Left lung (tissue), 10 donors: ENCODE results near the gene SKAP2. TPM values are rescaled to one million over a fixed set of nuclear protein-coding genes. Genes with fewer than 3 reads are reported as not detected.

Experiments
- ATAC-seq: fragments of 200-7000 bp; cut with Tn5 transposase; one replicate; pipeline ENCODE4 v1.9.1; 2020; ENCODE audit warnings: moderate library complexity
- DNase-seq, 4 donors: peaks; one replicate each; pipeline ENCODE4 v3.0.0-alpha.2; 2013 to 2020
- H3K27ac ChIP-seq, 2 donors: fragments of 200-600 bp; sonication (generic) in 1 of 2; one replicate each; pipeline versions ENCODE4 v1.5.0 to v1.8.0; 2020 to 2021
- H3K27me3 ChIP-seq, 2 donors: fragments of 200-600 bp; sonication (generic) in 1 of 2; one replicate each; pipeline versions ENCODE4 v1.5.0 to v1.8.0; 2020 to 2021
- H3K36me3 ChIP-seq, 2 donors: fragments of 200-600 bp; sonication (generic) in 1 of 2; one replicate each; pipeline versions ENCODE4 v1.5.0 to v1.8.0; 2020 to 2021
- H3K4me1 ChIP-seq, 2 donors: fragments of 200-600 bp; one replicate each; pipeline ENCODE4 v1.8.0; 2021
- H3K4me3 ChIP-seq, 2 donors: fragments of 200-600 bp; sonication (generic) in 1 of 2; one replicate each; pipeline versions ENCODE4 v1.5.0 to v1.8.0; 2020 to 2021; ENCODE audit warnings: mild to moderate bottlenecking in 1 of 2
- H3K9me3 ChIP-seq, 2 donors: fragments of 200-600 bp; sonication (generic) in 1 of 2; one replicate each; pipeline versions ENCODE4 v1.5.0 to v1.8.0; 2020 to 2021
- CTCF ChIP-seq, 2 donors: fragments of 200-600 bp; sonication (generic) in 1 of 2; IDR thresholded peaks; one replicate each; pipeline versions ENCODE4 v1.5.0 to v1.8.0; 2021; ENCODE audit warnings: antibody characterized with exemption in 2 of 2
- intact Hi-C, 2 donors: fragments of 100-400 bp; cut with DNase I; formaldehyde crosslinking; loops; one replicate each; pipeline versions ENCODE4 v1.11.2 to v1.14.2; 2022
- polyA plus RNA-seq, 6 donors: library from polyadenylated mRNA; unstranded; fragments of 120-200 nt; gene quantifications; one replicate each; pipeline ENCODE4 v1.2.1, GENCODE V29; 2013; ENCODE audit not compliant: insufficient read length in 6 of 6
- total RNA-seq, 2 donors: library from RNA; stranded (reverse); fragmentation: NEBNext Ultra II Directional; extraction: Animal tissue kit (Norgen Biotek cat#: 25700); gene quantifications; one replicate each; pipeline ENCODE4 v1.2.1, GENCODE V29; 2021
- donor health status: DM: no; HTN: yes; CAD: no.
- donor health status: DM: no; HTN: no; CAD: no.

SKAP2 gene
- total and polyA plus RNA-seq, 8 donors, result 43.5 to 61.0 (median 47.2) TPM

GRCh38 chr7:26704036-26704435 is 160.4 kb downstream of the SKAP2 start:
- ATAC-seq (no peak), DNase-seq (no peak)
- Histone ChIP-seq H3K36me3 (no peaks in the 10 kb centered on the region), H3K4me1 (no peaks in the 10 kb centered on the region), H3K4me3 (no peak overlapping the region), H3K9me3 (no peaks in the 10 kb centered on the region), H3K27ac (no peak overlapping the region), H3K27me3 (no peaks in the 10 kb centered on the region)
- intact Hi-C loops, result no loop called here
- no peak for TF ChIP-seq CTCF (IDR thresholded peaks at IDR 0.05)

GRCh38 chr7:26700893-26701292 is 163.5 kb downstream of the SKAP2 start:
- Histone ChIP-seq H3K27ac (no peak overlapping the region), H3K36me3 (no peaks in the 10 kb centered on the region), H3K9me3 (no peaks in the 10 kb centered on the region), H3K4me1 (no peaks in the 10 kb centered on the region), H3K27me3 (no peaks in the 10 kb centered on the region), H3K4me3 (no peak overlapping the region)
- DNase-seq (no peak), ATAC-seq (no peak)
- TF ChIP-seq CTCF (IDR thresholded peaks at IDR 0.05), result no peak
- intact Hi-C loops, result no loop called here

- TF ChIP-seq CTCF (IDR thresholded peaks at IDR 0.05), result no peak
Measured at GRCh38 chr7:26700386-26700785, 164.0 kb downstream of the SKAP2 start.

GRCh38 chr7:26699766-26700165 is 164.6 kb downstream of the SKAP2 start:
- ATAC-seq, result no peak
- H3K27me3 ChIP-seq, result no peaks in the 10 kb centered on the region
- no peaks in the 10 kb centered on the region for H3K36me3 ChIP-seq
- H3K27ac ChIP-seq, result no peak overlapping the region
- no peaks in the 10 kb centered on the region for H3K9me3 ChIP-seq
- no peak for TF ChIP-seq CTCF (IDR thresholded peaks at IDR 0.05)
- no peak for DNase-seq
- H3K4me1 ChIP-seq, result no peaks in the 10 kb centered on the region
- H3K4me3 ChIP-seq, result no peak overlapping the region
- intact Hi-C loops, result no loop called here

More at GRCh38 chr7:26700386-26700785, 164.0 kb downstream of the SKAP2 start:
- Histone ChIP-seq H3K9me3 (no peaks in the 10 kb centered on the region), H3K27ac (no peak overlapping the region), H3K27me3 (no peaks in the 10 kb centered on the region), H3K4me3 (no peak overlapping the region), H3K4me1 (no peaks in the 10 kb centered on the region), H3K36me3 (no peaks in the 10 kb centered on the region)
- no peak for DNase-seq
- intact Hi-C loops, result no loop called here
- ATAC-seq, result no peak

GRCh38 chr7:26698806-26699205 is 165.6 kb downstream of the SKAP2 start:
- DNase-seq (no peak), ATAC-seq (no peak)
- intact Hi-C loops, result no loop called here
- TF ChIP-seq CTCF (IDR thresholded peaks at IDR 0.05), result no peak
- H3K27ac ChIP-seq, result no peak overlapping the region
- H3K36me3 ChIP-seq, result no peaks in the 10 kb centered on the region
- no peaks in the 10 kb centered on the region for H3K9me3 ChIP-seq
- H3K4me3 ChIP-seq, result no peak overlapping the region
- H3K27me3 ChIP-seq, result no peaks in the 10 kb centered on the region
- H3K4me1 ChIP-seq, result no peaks in the 10 kb centered on the region
